Measurements from ENCODE around the gene STOM. TPM values are rescaled to one million over a fixed set of nuclear protein-coding genes. Genes with fewer than 3 reads are reported as not detected.

Gene STOM
- total RNA-seq, 2 donors from 2014 or later, result 50.8 to 69.4 TPM

DNA sequence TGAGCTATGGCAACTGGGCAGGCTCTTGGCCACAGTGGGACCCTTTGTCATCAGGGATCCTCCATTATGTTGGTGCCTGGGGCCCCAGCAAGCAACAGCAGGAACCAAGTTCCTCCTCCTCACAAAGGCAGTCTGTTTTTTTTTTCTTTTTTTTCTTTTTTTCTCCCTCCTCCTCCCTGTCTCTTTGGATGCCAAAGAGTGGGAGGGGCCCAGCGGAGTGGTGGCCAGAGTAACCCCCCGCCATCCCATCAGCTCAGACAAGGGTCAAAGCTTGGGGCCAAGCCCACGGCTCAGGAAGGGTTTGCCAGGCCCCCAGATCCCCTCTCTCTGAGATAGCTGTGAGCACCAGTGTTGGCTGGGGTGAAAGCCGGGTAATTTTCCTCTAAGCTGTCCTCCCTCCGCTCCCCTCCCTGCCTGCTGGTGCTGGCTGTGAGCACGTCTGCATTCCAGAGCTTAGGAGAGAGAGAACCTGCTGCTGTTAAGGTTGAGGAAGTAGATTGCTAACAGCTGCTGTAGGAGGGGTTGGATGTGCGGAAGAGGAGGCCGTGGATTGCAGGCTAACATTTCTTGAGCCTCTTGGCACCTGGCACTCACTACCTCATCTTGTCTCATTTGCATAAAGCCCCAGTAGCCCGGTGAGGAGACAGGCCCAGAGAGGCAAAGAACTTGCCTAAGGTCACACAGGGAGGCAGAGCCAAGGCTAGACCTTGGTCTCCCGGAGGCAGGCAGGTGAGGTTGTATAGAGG lies 80.9 kb downstream of the STOM start:
- Mint-ChIP-seq H3K36me3 (ENCODE audit: low read depth) (no peaks in the 10 kb centered on the region), H3K27ac (no peak overlapping the region), H3K4me1 (peaks cover 5% of the 10 kb centered on the region), H3K4me3 (no peak overlapping the region), H3K27me3 (no peaks in the 10 kb centered on the region), H3K9me3 (no peaks in the 10 kb centered on the region)
- no peak for ATAC-seq (replicated peaks)

Other genes starting within 250 kb of the STOM start
- gene RAB14, start 168.4 kb downstream of the STOM start, total RNA-seq, result 10 to 100 TPM; 45.4 to 66.4 TPM
- gene GSN, start 102.1 kb downstream of the STOM start, total RNA-seq, result 1 to 10 TPM; 5.1 to 5.6 TPM
- gene GGTA1, start 129.6 kb upstream of the STOM start, total RNA-seq, result not detected